ENCODE results near the gene EIF3D. TPM values are rescaled to one million over a fixed set of nuclear protein-coding genes. Genes with fewer than 3 reads are reported as not detected.

EIF3D gene
- total and polyA plus RNA-seq, 2 experiments from 2014 or later = 148 to 381 TPM

- TF ChIP-seq, protein P1, sequence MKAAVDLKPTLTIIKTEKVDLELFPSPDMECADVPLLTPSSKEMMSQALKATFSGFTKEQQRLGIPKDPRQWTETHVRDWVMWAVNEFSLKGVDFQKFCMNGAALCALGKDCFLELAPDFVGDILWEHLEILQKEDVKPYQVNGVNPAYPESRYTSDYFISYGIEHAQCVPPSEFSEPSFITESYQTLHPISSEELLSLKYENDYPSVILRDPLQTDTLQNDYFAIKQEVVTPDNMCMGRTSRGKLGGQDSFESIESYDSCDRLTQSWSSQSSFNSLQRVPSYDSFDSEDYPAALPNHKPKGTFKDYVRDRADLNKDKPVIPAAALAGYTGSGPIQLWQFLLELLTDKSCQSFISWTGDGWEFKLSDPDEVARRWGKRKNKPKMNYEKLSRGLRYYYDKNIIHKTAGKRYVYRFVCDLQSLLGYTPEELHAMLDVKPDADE (IDR thresholded peaks at IDR 0.05) = no peak
Observed at GRCh38 chr22:36514766-36515165, 14.2 kb downstream of the EIF3D start (continued).

DNA sequence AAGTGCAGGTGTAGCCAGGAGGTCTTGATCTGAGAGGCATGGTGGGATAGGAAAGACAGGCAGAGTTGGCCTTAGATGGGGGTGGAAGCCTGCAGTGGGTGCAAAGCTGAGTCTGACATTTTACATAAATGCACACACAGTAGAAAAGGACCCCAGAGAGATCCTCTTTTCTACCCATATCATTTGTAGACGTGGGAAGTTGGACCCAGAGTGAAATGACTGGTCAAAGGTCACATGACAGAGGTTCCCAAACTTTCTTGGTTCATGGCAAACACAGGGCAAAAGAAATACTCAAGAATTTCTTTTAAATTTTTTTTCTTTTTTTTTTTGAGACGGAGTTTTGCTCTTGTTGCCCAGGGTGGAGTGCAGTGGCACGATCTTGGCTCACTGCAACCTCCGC lies 16.0 kb downstream of the EIF3D start:
- Histone ChIP-seq H3K9me2 (ENCODE audit: insufficient read depth) (no peaks in the 10 kb centered on the region), H3K36me3 (ENCODE audit: insufficient read depth) (peaks cover 76% of the 10 kb centered on the region), H2AFZ (no peak overlapping the region), H3K4me1 (ENCODE audit: insufficient read depth) (no peaks in the 10 kb centered on the region), H3K27me3 (ENCODE audit: insufficient read depth) (no peaks in the 10 kb centered on the region), H3K79me2 (replicated peaks; ENCODE audit: insufficient read depth) (no peaks in the 10 kb centered on the region), H3K4me2 (no peak overlapping the region), H4K20me1 (replicated peaks; ENCODE audit: insufficient read depth) (peaks cover 2% of the 10 kb centered on the region), H3K27ac (ENCODE audit: low read depth) (no peak overlapping the region), H3K4me3 (no peak overlapping the region), H3F3A (replicated peaks; ENCODE audit: low read depth) (peaks cover 31% of the 10 kb centered on the region)
- Mint-ChIP-seq H3K36me3 (ENCODE audit: low read depth) (peaks cover 83% of the 10 kb centered on the region), H3K27me3 (ENCODE audit: insufficient read depth, low read depth, poor library complexity) (peaks cover 9% of the 10 kb centered on the region), H3K9me3 (peaks cover 7% of the 10 kb centered on the region; the same call in 1 of the 3 replicates), H3K4me1 (no peaks in the 10 kb centered on the region), H3K27ac (no peak overlapping the region), H3K4me3 (no peak overlapping the region)
- DNase-seq (ENCODE audit: low spot score) (no peak), ATAC-seq (no peak)
- TF ChIP-seq ZNF114 (CRISPR knock-in tag; IDR thresholded peaks at IDR 0.05) (no peak), EZH2 (IDR thresholded peaks at IDR 0.05; ENCODE audit: low read depth, unreplicated experiment) (no peak), NANOG (IDR thresholded peaks at IDR 0.05; ENCODE audit: borderline replicate concordance) (no peak), CREB1 (CRISPR knock-in tag; IDR thresholded peaks at IDR 0.05; ENCODE audit: low read depth) (no peak), JUNB (IDR thresholded peaks at IDR 0.05; ENCODE audit: unreplicated experiment) (no peak), POLR2AphosphoS5 (IDR thresholded peaks at IDR 0.05; ENCODE audit: low read depth) (no peak), EZH2phosphoT487 (IDR thresholded peaks at IDR 0.05; ENCODE audit: unreplicated experiment) (no peak), STAT1 (IDR thresholded peaks at IDR 0.05; ENCODE audit: unreplicated experiment) (no peak), CTCF (conservative IDR thresholded peaks at IDR 0.05; ENCODE audit: low read depth in 2 of 2) (no peak)
- TF ChIP-seq, protein P2, sequence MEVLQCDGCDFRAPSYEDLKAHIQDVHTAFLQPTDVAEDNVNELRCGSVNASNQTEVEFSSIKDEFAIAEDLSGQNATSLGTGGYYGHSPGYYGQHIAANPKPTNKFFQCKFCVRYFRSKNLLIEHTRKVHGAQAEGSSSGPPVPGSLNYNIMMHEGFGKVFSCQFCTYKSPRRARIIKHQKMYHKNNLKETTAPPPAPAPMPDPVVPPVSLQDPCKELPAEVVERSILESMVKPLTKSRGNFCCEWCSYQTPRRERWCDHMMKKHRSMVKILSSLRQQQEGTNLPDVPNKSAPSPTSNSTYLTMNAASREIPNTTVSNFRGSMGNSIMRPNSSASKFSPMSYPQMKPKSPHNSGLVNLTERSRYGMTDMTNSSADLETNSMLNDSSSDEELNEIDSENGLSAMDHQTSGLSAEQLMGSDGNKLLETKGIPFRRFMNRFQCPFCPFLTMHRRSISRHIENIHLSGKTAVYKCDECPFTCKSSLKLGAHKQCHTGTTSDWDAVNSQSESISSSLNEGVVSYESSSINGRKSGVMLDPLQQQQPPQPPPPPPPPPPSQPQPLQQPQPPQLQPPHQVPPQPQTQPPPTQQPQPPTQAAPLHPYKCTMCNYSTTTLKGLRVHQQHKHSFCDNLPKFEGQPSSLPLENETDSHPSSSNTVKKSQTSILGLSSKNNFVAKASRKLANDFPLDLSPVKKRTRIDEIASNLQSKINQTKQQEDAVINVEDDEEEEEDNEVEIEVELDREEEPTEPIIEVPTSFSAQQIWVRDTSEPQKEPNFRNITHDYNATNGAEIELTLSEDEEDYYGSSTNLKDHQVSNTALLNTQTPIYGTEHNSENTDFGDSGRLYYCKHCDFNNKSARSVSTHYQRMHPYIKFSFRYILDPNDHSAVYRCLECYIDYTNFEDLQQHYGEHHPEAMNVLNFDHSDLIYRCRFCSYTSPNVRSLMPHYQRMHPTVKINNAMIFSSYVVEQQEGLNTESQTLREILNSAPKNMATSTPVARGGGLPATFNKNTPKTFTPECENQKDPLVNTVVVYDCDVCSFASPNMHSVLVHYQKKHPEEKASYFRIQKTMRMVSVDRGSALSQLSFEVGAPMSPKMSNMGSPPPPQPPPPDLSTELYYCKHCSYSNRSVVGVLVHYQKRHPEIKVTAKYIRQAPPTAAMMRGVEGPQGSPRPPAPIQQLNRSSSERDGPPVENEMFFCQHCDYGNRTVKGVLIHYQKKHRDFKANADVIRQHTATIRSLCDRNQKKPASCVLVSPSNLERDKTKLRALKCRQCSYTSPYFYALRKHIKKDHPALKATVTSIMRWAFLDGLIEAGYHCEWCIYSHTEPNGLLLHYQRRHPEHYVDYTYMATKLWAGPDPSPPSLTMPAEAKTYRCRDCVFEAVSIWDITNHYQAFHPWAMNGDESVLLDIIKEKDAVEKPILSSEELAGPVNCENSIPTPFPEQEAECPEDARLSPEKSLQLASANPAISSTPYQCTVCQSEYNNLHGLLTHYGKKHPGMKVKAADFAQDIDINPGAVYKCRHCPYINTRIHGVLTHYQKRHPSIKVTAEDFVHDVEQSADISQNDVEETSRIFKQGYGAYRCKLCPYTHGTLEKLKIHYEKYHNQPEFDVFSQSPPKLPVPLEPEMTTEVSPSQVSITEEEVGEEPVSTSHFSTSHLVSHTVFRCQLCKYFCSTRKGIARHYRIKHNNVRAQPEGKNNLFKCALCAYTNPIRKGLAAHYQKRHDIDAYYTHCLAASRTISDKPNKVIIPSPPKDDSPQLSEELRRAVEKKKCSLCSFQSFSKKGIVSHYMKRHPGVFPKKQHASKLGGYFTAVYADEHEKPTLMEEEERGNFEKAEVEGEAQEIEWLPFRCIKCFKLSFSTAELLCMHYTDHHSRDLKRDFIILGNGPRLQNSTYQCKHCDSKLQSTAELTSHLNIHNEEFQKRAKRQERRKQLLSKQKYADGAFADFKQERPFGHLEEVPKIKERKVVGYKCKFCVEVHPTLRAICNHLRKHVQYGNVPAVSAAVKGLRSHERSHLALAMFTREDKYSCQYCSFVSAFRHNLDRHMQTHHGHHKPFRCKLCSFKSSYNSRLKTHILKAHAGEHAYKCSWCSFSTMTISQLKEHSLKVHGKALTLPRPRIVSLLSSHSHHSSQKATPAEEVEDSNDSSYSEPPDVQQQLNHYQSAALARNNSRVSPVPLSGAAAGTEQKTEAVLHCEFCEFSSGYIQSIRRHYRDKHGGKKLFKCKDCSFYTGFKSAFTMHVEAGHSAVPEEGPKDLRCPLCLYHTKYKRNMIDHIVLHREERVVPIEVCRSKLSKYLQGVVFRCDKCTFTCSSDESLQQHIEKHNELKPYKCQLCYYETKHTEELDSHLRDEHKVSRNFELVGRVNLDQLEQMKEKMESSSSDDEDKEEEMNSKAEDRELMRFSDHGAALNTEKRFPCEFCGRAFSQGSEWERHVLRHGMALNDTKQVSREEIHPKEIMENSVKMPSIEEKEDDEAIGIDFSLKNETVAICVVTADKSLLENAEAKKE (CRISPR knock-in tag; IDR thresholded peaks at IDR 0.05) = no peak
- TF ChIP-seq, protein P1 (IDR thresholded peaks at IDR 0.05) = no peak

Data from GM23338 (cell line).